ENCODE data around the gene CFAP100. TPM values are rescaled to one million over a fixed set of nuclear protein-coding genes. Genes with fewer than 3 reads are reported as not detected.

CFAP100 gene
- total RNA-seq, 4 donors from 2014 or later, result not detected

GRCh38 chr3:126348308-126348920 is 46.3 kb upstream of the CFAP100 start:
- Histone ChIP-seq H3K4me3 (no peak overlapping the region), H3K36me3 (peaks cover 0 to 15% (median 0%) of the 10 kb centered on the region in 3 donors), H3K9me3 (no peaks in the 10 kb centered on the region), H3K27ac (no peak overlapping the region), H3K27me3 (no peaks in the 10 kb centered on the region), H3K4me1 (no peaks in the 10 kb centered on the region)
- TF ChIP-seq CTCF (IDR thresholded peaks at IDR 0.05) (no peak), POLR2A (IDR thresholded peaks at IDR 0.05) (no peak)
- DNase-seq, result no peak

DNA sequence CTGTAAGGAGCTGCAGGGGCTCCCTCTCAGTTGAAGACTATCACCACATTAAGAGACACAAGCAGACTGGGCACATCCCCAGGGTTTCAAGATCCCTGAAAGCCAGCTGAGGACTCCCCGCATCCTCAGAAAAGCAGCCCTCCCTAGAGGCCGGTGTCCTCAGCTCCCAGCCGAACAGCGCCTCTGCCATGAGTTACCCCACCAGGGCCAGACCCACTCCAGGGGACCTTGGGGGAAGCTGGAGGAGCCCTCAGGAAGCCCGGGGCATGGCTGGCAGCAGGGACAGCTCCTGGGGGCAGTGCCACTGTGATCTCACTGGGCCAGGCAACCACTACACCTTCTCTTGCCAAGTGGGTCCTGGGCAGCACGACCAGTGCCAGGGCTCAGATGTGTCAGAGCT is 45.6 kb upstream of the CFAP100 start:
- H3K27me3 ChIP-seq, result no peaks in the 10 kb centered on the region
- H3K4me3 ChIP-seq, result no peak overlapping the region
- H3K4me1 ChIP-seq, result no peaks in the 10 kb centered on the region
- H3K36me3 ChIP-seq, result peaks cover 0 to 15% (median 0%) of the 10 kb centered on the region in 3 donors
- no peaks in the 10 kb centered on the region for H3K9me3 ChIP-seq
- H3K27ac ChIP-seq, result no peak overlapping the region
- no peak for TF ChIP-seq CTCF (IDR thresholded peaks at IDR 0.05)
- TF ChIP-seq POLR2A (IDR thresholded peaks at IDR 0.05), result no peak
- DNase-seq, result peak in 2 of 3 donors; percentile 32 to 42

GRCh38 chr3:126349611-126350501 is 44.9 kb upstream of the CFAP100 start:
- no peaks in the 10 kb centered on the region for H3K27me3 ChIP-seq
- DNase-seq, result peak in 2 of 3 donors; percentile 35 to 40

DNA sequence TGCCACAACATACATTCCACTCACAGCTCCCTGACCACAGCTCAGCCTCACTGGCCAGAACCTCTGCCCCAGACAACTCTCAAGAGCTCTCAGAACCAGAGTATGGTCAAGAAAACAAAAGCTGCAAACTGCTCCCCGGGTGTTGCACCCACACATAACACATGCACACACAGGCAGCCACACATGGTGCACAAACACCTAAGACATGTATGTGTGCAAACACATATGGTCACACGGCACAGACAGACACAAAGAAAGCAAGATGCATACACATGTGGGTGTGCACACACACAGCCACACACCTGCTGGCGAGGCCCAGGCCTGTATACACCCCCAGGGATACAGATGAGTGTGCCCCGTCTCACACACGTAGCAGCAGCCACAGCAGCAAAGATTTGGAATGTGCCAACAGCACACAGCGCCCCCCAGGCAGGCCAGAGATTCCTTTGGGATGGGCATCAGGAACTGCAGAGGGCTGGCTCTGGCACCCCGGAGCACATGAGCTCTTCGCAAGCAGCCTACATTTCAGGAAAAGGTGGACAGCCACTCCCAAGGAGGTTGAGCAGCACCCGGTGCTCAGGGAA is 44.1 kb upstream of the CFAP100 start:
- H3K9me3 ChIP-seq, result no peaks in the 10 kb centered on the region

More at GRCh38 chr3:126349611-126350501, 44.9 kb upstream of the CFAP100 start:
- H3K36me3 ChIP-seq, result peaks cover 0 to 15% (median 0%) of the 10 kb centered on the region in 3 donors
- TF ChIP-seq CTCF (IDR thresholded peaks at IDR 0.05) (no peak), POLR2A (IDR thresholded peaks at IDR 0.05) (no peak)
- no peaks in the 10 kb centered on the region for H3K9me3 ChIP-seq
- no peaks in the 10 kb centered on the region for H3K4me1 ChIP-seq
- H3K4me3 ChIP-seq, result no peak overlapping the region
- no peak overlapping the region for H3K27ac ChIP-seq

More for the DNA sequence above, 44.1 kb upstream of the CFAP100 start:
- Histone ChIP-seq H3K4me3 (no peak overlapping the region), H3K27ac (no peak overlapping the region), H3K36me3 (peaks cover 0 to 15% (median 0%) of the 10 kb centered on the region in 3 donors), H3K4me1 (peaks cover 0 to 5% (median 0%) of the 10 kb centered on the region in 4 donors), H3K27me3 (no peaks in the 10 kb centered on the region)
- DNase-seq, result peak in 2 of 3 donors; percentile 27 to 36
- TF ChIP-seq POLR2A (IDR thresholded peaks at IDR 0.05) (no peak), CTCF (IDR thresholded peaks at IDR 0.05) (no peak)
